Stimulated activated CD4-positive, alpha-beta T cell treated with anti-CD3 and anti-CD28 coated beads, Interleukin-2, amount 100 ng/mL, for 24 hours (primary cell): ENCODE data around the gene GPR32.

Experiments used
- DNase-seq, 2 donors: peaks; one replicate each; pipeline ENCODE4 v3.0.0-alpha.2; 2020

Gene GPR32

DNA sequence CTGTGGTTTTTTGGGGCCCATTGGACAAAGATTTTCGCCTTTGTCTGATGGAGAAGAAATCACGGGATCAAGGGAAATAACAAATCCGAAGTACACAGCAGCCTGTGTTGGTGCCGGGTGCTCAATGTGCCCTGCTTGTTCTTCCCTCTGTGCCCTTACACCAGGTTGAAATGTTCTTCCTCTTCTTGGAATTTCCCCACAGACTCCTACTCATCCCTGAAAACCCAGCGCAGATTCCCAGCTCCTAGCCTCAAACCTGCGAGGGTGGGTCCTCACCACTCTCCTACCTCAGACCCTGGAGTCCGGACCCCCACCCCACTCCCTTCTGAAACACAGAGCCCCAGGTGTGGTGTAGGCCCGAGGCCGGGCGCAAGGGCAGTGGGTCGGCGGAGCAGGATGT is 15.1 kb downstream of the GPR32 start:
- DNase-seq = no peak

DNA sequence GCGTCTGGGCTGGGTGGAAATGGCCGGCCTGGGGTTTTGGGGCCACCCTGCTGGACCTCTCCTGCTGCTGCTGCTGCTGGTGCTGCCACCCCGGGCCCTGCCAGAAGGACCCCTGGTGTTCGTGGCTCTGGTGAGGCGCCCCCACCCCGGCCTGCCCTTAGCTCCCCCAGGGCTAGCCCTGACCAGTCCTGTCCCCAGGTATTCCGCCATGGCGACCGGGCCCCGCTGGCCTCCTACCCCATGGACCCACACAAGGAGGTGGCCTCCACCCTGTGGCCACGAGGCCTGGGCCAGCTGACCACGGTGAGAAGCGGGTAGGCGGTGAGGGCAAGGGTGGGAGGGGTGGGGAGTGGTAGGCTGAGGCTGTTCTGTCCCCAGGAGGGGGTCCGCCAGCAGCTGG is 20.1 kb downstream of the GPR32 start, which contains the start of gene ACP4:
ACP4 (plus strand) TSS at position 20 of the 400 bp plus-strand sequence; CDS start at position 20, 0 bp downstream.
- no peak for DNase-seq

DNA sequence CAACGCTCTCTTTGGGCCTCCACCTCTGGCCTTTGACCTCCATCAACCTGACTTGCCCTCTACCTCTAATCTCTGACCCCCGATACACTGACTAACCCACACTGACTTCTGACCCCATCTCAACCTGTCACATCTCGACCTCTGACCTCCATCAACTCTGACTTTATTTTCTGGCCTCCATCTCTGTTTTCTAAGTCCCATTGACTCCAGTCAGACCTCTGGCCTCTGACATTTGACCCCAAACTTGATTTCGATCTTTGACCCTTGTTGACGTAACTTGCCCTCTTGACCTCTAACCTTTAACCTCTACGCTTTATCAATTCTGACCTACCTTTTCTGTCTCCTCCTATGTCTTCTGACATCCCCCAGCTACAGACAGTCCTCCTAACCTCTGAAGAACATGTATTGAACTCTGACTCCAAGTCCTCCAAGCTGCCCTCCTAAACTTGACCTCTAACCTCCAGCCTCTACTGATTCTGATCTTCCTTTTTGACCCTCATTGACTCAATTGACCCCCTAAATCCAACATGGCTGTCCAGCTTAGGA is 20.7 kb downstream of the GPR32 start:
- DNase-seq = no peak

DNA sequence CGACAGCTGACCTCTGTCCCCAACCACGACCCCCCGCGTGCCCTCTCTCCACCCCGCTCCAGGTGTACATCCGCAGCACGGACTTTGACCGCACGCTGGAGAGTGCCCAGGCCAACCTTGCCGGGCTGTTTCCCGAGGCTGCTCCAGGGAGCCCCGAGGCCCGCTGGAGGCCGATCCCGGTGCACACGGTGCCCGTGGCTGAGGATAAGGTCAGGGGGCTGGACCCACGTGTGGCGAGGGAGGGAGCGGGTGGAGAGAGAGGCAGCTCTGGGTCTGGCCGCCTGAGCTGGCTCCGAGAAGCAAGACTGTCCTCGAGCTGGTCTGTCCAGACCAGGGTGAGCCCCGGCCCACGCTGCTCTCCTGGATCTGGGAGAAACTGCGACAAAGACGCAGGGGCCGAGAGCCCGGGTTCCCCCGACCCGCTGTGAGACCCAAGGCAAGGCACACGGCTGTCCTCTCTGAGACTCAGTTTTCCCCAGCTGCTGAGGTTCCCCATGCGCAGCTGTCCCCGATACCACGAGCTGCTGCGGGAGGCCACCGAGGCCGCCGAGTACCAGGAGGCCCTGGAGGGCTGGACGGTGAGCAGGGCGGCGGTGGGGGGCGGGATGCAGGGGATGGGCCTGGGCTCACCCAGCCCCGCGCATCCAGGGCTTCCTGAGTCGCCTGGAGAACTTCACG is 21.5 kb downstream of the GPR32 start:
- no peak for DNase-seq

DNA sequence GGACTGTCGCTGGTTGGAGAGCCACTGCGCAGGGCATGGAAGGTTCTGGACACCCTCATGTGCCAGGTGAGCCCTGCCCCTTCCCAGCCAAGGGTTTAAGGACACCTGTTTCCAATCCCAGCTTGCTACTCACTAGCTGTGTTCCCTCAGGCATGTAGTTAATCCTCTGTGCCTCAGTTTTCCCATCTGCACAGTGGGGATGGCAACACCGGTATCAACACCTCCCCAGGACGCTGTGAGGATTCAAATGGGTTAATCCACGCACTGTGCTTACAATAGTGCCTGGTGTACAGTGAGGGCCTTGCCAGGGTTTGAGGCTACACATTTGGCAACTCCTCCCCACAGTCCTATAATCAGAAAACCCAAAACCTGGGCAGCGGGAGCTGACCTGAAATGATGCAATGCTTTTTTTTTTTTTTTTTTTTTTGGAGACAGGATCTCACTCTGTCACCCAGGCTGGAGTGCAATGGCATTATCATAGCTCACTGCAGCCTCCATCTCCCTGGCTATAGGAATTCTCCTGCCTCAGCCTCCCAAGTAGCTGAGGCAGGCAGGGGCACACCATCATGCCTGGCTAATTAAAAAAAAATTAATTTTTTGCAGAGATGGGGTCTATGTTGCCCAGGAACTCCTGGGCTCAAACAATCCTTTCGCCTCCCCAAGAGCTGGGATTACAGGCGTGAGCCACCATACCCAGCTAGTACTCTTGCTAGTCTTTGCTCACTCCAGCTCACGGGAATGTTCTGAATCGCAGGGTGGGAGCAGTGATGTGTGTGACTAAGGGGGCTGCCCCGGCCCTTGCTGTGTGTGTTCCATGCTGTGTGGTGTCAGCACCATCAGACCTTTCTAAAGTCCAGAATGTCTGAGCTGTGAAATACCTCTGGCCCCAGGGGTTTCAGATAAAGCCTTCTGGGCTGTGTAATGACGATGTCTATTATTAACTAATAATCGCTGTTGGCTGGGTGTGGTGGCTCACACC is 22.3 kb downstream of the GPR32 start:
- no peak for DNase-seq

DNA sequence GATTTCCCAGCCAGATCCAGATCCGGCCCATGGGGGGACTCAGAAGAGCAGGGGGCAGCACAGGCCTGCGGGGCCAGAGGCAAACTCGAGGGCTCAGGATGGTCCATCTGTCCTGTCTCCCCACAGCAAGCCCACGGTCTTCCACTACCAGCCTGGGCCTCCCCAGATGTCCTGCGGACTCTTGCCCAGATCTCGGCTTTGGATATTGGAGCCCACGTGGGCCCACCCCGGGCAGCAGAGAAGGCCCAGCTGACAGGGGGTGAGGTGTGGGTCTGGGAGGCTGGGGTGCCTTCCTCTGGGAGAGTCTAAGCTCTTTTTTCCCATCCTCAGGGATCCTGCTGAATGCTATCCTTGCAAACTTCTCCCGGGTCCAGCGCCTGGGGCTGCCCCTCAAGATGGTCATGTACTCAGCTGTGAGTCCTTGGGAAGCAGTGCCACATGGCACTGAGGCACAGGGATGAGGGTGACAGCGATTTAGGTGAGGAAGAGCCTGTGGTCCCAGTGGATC is 23.3 kb downstream of the GPR32 start:
- peak in 1 of 2 donors; percentile 32 for DNase-seq

DNA sequence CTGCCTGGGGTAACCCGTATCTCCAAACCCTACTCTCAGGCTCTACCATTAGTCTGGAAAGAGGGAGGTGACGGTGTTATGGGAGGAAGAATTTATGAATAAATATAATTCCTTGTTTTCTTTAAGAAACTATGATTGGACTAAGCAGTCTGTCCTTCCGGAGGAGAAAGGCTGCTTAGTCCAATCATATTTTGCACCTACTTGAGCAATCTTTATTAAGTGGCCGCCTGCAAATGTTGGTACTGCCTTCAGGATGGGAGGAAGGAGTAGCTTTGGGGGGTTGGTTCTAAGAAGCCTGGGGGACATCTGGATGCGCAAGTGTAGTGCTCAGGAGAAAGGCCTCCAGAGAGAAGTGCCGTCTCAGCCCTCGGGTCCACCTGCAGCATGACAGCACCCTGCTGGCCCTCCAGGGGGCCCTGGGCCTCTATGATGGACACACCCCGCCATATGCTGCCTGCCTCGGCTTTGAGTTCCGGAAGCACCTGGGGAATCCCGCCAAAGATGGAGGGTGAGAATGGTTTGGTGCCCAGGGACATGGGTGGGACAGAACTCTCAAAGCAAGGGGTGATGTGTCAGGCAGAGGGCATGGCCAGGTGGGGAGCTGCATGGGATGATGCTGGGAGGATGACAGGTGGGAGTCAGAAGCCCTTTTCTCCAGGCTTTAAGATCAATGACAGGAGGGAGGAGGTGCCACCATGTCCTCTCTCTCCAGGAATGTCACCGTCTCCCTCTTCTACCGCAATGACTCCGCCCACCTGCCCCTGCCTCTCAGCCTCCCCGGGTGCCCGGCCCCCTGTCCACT is 24.0 kb downstream of the GPR32 start:
- DNase-seq = peak; percentile 49 to 63

DNA sequence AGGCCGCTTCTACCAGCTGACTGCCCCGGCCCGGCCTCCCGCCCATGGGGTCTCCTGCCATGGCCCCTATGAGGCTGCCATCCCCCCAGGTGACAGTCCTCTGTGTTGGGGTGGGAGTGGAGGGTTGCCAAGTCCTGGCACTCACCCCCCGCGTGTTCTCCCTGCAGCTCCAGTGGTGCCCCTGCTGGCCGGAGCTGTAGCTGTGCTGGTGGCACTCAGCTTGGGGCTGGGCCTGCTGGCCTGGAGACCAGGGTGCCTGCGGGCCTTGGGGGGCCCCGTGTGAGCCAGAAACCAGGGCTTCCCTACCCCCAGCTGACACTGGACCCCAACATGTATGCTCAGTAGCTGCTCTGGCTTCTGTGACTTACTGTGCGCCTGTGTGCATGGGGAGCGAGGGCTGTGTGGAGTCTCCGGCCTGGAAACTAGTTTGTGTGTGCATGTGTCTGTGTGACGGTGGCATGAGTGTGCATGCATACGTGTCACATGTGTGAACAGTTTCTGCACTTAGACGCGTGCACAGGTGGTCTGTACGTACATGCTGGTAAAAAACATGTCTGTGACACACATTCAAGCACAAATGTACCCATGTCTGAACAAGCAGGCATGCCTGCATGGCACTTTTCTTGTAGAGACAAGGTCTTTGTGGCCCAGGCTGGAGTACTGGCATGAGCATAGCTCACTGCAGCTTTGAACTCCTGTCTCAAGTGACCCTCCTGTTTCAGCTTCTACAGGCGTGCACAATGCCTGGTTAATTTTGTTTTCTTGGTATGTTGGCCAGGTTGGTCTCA is 24.8 kb downstream of the GPR32 start:
- DNase-seq = peak; percentile 41 to 70

DNA sequence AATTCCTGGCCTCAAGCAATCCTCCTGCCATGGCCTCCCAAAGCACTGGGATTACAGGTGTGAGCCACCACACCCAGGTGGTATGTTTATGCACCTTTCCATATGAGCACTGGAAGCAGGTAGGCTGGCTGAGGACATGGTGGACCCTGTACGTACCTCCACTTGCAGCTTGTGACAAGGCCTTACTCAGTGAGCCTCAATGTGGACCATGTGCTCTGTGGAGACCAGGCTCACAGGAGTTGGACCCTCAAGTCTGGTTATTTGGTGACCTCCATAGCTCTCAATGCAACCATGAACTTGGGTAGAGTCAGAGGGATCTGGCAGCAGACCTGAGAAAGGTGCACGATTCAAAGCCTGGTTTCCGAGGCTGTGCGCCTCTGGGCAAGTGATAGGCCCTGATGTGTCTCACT is 25.4 kb downstream of the GPR32 start:
- DNase-seq = peak in 1 of 2 donors; percentile 38

DNA sequence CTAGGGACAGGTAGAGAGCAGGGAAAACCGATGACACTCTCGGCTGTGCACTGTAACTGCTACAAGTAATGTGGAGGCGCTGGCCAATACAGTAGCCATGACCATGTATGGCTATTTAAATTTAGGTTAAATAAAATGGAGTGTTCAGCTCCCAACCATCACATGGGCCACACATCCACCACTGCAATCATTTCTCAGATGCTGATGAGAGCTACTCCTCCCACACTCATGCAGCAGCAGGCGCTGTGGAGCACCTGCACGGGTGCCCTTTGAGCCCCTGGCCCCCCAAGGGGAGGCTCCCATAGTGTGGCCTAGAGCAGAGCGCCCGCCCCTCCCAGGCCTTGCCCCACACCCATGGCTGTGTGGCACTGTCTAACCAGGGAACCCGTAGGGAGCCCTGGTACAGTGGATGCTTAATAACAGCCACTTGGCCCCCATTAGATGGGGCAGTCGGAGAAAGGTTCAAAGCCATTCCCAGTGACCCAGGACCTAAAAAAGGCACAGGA is 25.9 kb downstream of the GPR32 start:
- DNase-seq = peak in 1 of 2 donors; percentile 39

DNA sequence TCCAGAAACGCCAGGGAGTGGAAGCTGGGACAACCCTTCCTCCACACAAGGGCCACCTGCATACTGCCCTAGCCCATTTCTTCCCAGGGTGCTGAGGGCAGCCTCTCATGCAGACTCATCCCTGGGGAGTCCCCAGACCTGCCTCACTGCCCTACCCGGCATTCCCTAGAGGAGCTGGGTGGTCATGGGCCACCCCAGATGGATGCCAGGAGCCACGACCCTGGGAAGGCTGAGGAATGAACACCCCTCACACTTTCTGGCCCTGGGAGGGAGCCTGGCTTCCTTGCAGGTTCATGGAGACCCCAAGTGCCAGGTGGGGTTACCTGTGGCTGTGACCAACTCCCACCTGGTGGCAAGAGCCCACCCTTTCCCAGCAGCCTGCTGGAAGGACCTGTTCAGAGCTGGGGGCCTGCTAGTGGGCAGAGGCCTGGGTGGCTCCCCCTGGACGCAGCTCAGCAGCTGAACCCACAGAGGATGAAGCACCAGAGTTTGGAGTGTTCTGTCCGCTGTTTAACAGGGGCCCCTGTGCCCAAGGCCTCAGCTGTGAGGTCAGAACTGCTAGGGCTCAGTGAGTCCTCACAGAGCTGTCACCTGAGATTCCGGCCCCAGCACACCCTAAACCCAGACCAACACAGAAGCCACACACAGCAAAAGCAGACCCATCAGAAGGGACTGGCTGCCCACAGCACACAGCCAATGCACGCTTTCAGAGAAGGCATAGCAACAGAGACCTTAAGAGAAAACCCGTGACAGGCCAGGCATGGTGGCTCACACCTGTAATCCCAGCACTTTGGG is 26.6 kb downstream of the GPR32 start:
- peak in 1 of 2 donors; percentile 21 for DNase-seq

DNA sequence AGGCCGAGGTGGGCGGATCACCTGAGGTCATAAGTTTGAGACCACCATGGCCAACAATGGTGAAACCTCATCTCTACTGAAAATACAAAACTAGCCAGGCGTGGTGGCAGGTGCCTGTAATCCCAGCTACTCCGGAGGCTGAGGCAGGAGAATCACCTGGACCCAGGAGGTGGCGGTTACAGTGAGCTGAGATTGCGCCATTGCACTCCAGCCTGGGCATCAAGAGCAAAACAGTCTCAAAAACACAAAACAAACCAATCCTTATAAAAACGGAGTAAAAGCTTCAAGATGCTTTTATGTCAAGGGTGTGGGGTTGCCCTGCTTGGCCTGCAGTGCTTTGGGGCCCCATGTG is 27.1 kb downstream of the GPR32 start:
- DNase-seq = no peak

DNA sequence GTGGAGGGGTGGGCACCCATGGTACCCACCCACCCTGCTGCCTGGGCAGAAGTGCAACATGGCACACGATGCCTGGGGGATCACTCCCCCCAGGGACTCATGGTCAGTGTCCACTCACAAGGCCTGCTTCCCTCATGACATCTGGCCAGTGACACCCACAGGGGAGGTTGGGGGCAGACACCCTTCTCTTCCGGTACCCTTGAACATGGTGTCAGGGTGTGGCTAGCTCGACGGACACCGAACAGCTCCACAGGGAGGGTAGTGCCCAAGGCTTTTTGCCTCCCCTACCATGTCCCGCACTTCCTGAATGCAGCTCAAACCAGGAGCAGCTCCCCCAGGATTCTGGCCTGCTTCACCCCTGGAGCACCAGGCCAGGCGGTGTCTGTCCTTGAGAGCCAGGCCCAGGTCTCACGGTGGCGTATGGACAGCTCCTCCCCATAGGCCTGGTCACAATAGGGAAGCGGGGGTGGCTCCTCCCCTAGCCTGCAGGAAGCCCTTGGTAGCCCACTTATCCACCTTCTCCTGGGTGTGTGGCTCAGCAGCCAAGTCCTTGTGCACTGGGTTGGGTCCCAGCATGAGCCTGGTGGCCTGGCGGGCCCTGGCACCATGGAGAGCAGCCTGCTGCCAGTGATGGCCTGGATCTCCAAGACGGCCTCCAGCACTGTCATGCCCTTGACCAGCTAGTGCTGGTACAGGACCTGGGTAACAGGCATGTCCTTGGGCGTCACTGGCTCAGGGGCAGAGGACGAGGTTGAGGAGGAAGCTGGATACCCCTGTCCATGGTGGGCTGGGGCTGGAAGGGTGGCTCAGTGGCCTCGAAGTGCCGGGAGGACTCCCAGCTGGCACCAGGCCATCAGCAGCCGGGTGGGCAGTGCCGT is 27.8 kb downstream of the GPR32 start:
- no peak for DNase-seq

DNA sequence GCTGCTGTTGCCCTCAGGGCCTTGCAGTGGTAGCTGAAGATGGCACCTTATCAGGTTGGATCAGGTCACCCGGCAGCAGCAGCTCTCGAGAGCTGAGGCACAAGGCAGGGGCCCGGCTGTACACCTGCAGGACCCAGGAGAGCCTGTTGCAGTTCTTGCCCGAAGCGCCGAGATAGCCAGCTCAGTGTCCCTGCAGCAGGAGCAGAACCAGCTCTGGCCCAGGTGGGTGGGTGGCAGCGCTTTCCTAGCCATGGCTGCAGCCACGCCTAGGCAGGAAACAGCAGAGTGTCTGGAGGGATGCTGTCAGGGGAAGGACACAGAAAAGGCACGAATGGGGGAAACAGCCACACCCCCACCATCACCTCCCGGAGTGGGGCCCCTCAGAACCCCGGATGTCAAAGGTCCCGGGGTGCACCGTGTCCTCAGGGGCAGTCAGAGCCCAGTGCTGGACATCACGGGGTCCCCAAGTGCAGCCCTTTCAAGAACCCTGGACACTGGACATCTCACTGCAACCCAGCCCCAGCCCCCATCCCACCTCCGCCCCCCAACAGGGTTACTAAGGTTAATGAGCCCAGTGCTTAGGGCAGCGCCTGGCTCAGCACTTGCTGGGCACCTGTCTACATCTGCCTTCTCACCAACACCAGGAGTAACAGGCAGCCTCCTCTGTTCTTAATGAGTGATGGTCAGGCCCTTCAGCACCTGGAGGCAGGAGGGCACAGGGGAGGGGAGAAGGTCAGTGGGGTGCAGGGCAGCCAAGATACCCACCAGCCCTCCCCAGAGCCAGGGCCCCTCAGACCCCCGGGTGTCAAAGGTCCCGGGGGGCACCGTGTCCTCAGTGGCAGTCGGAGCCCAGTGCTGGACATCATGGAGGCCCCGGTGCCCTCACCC is 28.6 kb downstream of the GPR32 start:
- DNase-seq = no peak

DNA sequence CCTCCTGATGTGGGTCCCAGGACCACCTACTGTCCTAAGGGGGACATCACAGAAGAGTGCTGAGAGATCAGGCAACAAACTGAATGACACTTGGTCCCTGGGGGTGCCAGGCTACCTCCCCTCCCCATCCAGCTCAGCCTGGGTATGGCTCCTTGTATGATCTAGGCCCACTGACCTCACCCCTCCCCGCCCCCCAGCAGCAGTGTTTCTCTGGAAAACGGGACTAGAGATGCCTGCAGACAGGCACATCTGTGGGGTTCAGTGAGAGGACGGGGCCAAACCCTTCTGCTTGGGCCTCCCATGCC is 29.2 kb downstream of the GPR32 start:
- DNase-seq = no peak

DNA sequence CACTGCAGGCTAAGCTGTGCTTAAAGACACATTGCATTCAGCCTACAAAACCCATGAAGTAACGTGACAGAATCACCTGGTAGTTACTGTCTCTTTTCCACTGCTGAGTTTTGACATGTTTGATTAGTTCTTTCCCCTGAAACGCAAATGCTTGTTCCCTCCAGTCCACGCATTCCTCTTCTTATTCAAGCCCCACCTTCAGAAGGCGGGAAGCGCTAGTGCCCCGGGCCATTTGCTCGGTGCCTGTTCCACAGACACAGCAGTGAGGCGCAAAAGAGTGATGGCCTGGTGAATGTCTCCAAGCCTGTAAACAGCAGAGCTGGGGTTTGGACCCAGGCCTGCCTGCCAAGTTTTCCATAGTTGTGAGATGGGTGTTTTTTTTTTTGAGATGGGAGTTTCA is 30.8 kb downstream of the GPR32 start:
- DNase-seq = no peak

DNA sequence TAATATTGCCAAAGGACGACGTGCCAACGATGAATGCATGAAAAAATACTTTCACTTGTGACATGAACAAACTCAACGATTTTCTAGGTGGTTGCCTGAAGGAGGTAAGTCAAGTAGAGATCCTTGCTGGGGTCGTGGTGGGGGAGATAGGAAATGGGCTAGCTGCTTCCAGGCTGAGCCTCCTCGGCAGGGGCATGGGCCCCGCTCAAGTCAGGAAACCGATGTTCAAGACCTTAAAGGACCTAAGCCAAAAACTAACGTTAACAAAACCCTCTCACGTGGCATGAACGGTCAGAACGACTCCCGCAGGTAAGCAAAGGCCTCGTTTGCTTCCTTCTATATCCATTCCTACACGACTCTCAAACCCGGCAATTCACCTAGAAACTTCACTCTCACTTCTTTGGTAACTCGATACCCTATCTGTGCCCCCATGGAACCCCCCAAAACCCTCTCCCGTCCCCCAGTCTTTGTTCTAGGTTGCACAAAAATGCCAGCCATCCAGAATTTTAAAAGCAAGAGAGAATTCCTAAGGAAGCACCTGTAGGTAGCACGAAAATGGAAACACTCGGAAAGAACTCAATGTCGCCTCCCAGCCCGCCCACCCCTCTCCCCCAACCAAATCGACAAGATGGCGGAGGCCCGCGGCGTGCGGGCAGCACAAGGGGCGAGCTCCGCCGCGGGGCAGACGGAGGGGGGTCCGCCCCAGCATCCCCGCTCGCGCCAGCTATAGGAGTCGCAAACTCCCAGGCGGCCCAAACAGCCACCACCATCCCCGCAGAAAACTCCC is 33.6 kb downstream of the GPR32 start:
- DNase-seq = peak; percentile 57 to 66
